Spleen (tissue), 11 donors: ENCODE data around the gene WDR81. TPM values are rescaled to one million over a fixed set of nuclear protein-coding genes. Genes with fewer than 3 reads are reported as not detected.
A peak's percentile ranks its signal among the peaks of the same experiment; 100 is the strongest.

Experiments used
- DNase-seq: peaks from one replicate; pipeline ENCODE4 v3.0.0-alpha.2; 2020
- H3K27ac ChIP-seq, 8 donors: fragments of 200-600 bp; sonication (generic) in 7 of 8; 1 replicate in 4 of 8; 2 replicates in 4 of 8; pipeline versions ENCODE4 v1.5.0 to v1.8.0; 2016 to 2021; ENCODE audit warnings: inconsistent platforms in 4 of 8, mild to moderate bottlenecking in 4 of 8, moderate library complexity in 1 of 8
- H3K27me3 ChIP-seq, 7 donors: fragments of 200-600 bp; sonication (generic) in 6 of 7; replicated peaks in 1 of 7; 1 replicate in 4 of 7; 2 replicates in 3 of 7; pipeline versions ENCODE4 v1.5.0 to v1.8.0; 2016 to 2021; ENCODE audit warnings: inconsistent platforms in 3 of 7, mild to moderate bottlenecking in 1 of 7
- H3K36me3 ChIP-seq, 6 donors: fragments of 200-600 bp; sonication (generic) in 5 of 6; 1 replicate in 4 of 6; 2 replicates in 2 of 6; pipeline versions ENCODE4 v1.5.0 to v1.8.0; 2016 to 2021; ENCODE audit warnings: inconsistent platforms in 2 of 6
- H3K4me1 ChIP-seq, 6 donors: fragments of 200-600 bp; sonication (generic) in 5 of 6; 1 replicate in 3 of 6; 2 replicates in 3 of 6; pipeline versions ENCODE4 v1.5.0 to v1.8.0; 2016 to 2021; ENCODE audit warnings: inconsistent platforms in 3 of 6
- H3K4me3 ChIP-seq, 8 donors: fragments of 200-600 bp; sonication (generic) in 7 of 8; 1 replicate in 4 of 8; 2 replicates in 4 of 8; pipeline versions ENCODE4 v1.5.0 to v1.8.0; 2016 to 2021; ENCODE audit warnings: inconsistent platforms in 4 of 8, mild to moderate bottlenecking in 4 of 8, moderate library complexity in 2 of 8
- H3K9me3 ChIP-seq, 8 donors: fragments of 200-600 bp; sonication (generic) in 7 of 8; 1 replicate in 4 of 8; 2 replicates in 4 of 8; pipeline versions ENCODE4 v1.5.0 to v1.8.0; 2016 to 2021; ENCODE audit warnings: inconsistent platforms in 4 of 8
- CTCF ChIP-seq, 11 experiments: fragments of 200-600 bp in 7 of 11; fragments of 450-650 bp in 4 of 11; sonication (generic) in 4 of 11; IDR thresholded peaks in 8 of 11; conservative IDR thresholded peaks in 3 of 11; 1 replicate in 7 of 11; 2 replicates in 4 of 11; pipeline versions ENCODE4 v1.4.0 to v1.8.0; 2016 to 2021; ENCODE audit warnings: antibody characterized with exemption in 11 of 11, inconsistent platforms in 4 of 11, mild to moderate bottlenecking in 1 of 11
- POLR2A ChIP-seq, 3 donors: fragments of 450-650 bp; IDR thresholded peaks; one replicate each; pipeline ENCODE4 v1.5.1; 2017; ENCODE audit warnings: antibody characterized with exemption in 3 of 3, mild to moderate bottlenecking in 1 of 3
- POLR2AphosphoS5 ChIP-seq, 3 donors: sonication (generic); formaldehyde crosslinking; IDR thresholded peaks; one replicate each; pipeline ENCODE4 v1.5.1; 2017; ENCODE audit warnings: antibody characterized with exemption in 3 of 3
- WGBS, 5 donors: extraction: QIAGEN DNeasy Blood & Tissue Kit in 3 of 5; methylation state at CpG; one replicate each; pipeline versions ENCODE4 v1.1.5 to v1.1.7; 2013 to 2018; 5-methylcytosine and 5-hydroxymethylcytosine counted together
- intact Hi-C: fragments of 100-400 bp; cut with DNase I; formaldehyde crosslinking; loops from one replicate; pipeline ENCODE4 v1.15.0; 2023; ENCODE audit warnings: low total_unique reads
- polyA plus RNA-seq, 3 donors: library from polyadenylated mRNA; stranded (reverse); fragments of 200-250 nt; gene quantifications; one replicate each; pipeline ENCODE4 v1.2.1, GENCODE V29; 2013
- total RNA-seq, 7 donors: library from RNA; depleted of rRNA in 3 of 7; stranded (reverse); fragments of >200 nt in 3 of 7; fragmentation: NEBNext Ultra II Directional in 4 of 7; extraction: Animal tissue kit (Norgen Biotek cat#: 25700) in 4 of 7; gene quantifications; one replicate each; pipeline versions ENCODE4 v1.1.0 to v1.2.1, GENCODE V29; 2016 to 2021
- donor health status: healthy with polysubstance abuse.
- donor health status: DM: no; HTN: no; CAD: no; lungs with moderate emphysema.
- donor health status: DM: no; HTN: no; CAD: no.
- donor health status: Bipolar disorder and iron deficiency.
- donor health status: healthy.
- donor health status: DM: no; HTN: no; CAD: no.
- donor health status: DM: yes; HTN: yes; CAD: no.

The WDR81 gene
- total and polyA plus RNA-seq, 10 donors = 16.2 to 74.7 (median 48.4) TPM

DNA sequence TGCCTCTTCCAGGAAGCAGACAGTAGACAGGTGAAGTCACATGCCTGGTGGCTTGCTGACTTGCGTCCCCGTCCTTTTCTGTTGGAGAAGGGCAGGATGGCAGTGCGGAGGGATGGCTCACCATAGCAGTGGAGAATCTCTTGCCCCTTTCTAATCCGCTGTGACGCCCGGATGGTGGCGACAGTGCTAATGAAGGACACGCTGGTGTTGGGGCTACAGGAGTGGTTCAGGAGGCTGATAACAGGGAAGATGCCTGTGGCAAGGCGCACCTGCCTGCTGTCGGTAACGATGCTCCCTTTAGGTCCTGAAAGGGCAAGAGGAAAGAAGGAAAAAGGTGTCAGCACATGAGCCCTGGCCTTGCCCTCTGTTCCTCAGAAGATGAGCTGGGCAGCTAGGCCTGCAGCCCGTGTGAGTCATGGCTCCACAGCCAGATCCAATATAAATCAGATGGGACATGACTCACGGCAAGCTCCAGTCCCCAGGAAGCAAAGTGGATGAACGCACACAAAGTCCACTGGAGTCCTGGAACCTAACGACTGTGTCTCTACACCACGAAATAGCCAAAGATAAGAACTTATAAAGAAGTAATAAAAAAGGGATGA, 62.9 kb downstream of the WDR81 start:
- Histone ChIP-seq H3K4me1 (peaks cover 12 to 38% (median 31%) of the 10 kb centered on the region in 6 donors), H3K36me3 (peaks cover 0 to 63% (median 18%) of the 10 kb centered on the region in 6 donors), H3K4me3 (no peak overlapping the region), H3K9me3 (no peaks in the 10 kb centered on the region), H3K27me3 (no peaks in the 10 kb centered on the region), H3K27ac (peak overlapping the region in 6 of 8 donors; percentile 10 to 95 (median 61))
- peak; percentile 42 for DNase-seq
- WGBS, 5 donors = 85 to 91% (median 90%) methylated on average over 16 of the region's 16 CpGs
- no peak for TF ChIP-seq CTCF (IDR thresholded peaks at IDR 0.05 in 8 of 11, conservative IDR thresholded peaks at IDR 0.05 in 3 of 11)
- TF ChIP-seq POLR2A (IDR thresholded peaks at IDR 0.05) = no peak
- TF ChIP-seq POLR2AphosphoS5 (IDR thresholded peaks at IDR 0.05) = no peak
- intact Hi-C loops = loop anchor here (5.0 kb wide), 1 partner anchor 115 kb away; no protein-coding TSS in a partner anchor

Other genes with a start within 250 kb of the WDR81 start
- gene MYO1C, start 232.0 kb upstream of the WDR81 start, total RNA-seq = 100 to 1,000 TPM in 2 of 7 donors, 10 to 100 TPM in 5; 49.2 to 135 (median 81.6) TPM
- 10 to 100 TPM; 14.6 to 21.6 (median 14.6) TPM for gene MYO1C, start 232.0 kb upstream of the WDR81 start, polyA plus RNA-seq
- gene INPP5K, start 208.1 kb upstream of the WDR81 start, total RNA-seq = 100 to 1,000 TPM in 1 of 7 donors, 10 to 100 TPM in 6; 43.1 to 107 (median 55.2) TPM
- 10 to 100 TPM; 22.3 to 35.8 (median 23.4) TPM for gene INPP5K, start 208.1 kb upstream of the WDR81 start, polyA plus RNA-seq
- gene PITPNA, start 161.9 kb upstream of the WDR81 start, total RNA-seq = 10 to 100 TPM; 47.3 to 88.0 (median 68.9) TPM
- gene PITPNA, start 161.9 kb upstream of the WDR81 start, polyA plus RNA-seq = 10 to 100 TPM; 17.0 to 29.6 (median 17.1) TPM
- 10 to 100 TPM; 51.1 to 84.6 (median 67.3) TPM for gene SLC43A2, start 95.9 kb upstream of the WDR81 start, total RNA-seq
- 10 to 100 TPM; 12.6 to 26.8 (median 14.9) TPM for gene SLC43A2, start 95.9 kb upstream of the WDR81 start, polyA plus RNA-seq
- gene SCARF1, start 79.0 kb upstream of the WDR81 start, total RNA-seq = 100 to 1,000 TPM in 2 of 7 donors, 10 to 100 TPM in 5; 55.5 to 112 (median 66.5) TPM
- gene SCARF1, start 79.0 kb upstream of the WDR81 start, polyA plus RNA-seq = 10 to 100 TPM in 2 of 3 donors, 1 to 10 TPM in 1; 5.1 to 31.2 (median 13.6) TPM
- gene RILP, start 74.8 kb upstream of the WDR81 start, total RNA-seq = 10 to 100 TPM; 15.8 to 43.9 (median 28.9) TPM
- 10 to 100 TPM; 14.7 to 25.6 (median 17.4) TPM for gene RILP, start 74.8 kb upstream of the WDR81 start, polyA plus RNA-seq
- 100 to 1,000 TPM; 210 to 320 (median 268) TPM for gene PRPF8, start 39.8 kb upstream of the WDR81 start, total RNA-seq
- 10 to 100 TPM; 67.2 to 91.8 (median 74.8) TPM for gene PRPF8, start 39.8 kb upstream of the WDR81 start, polyA plus RNA-seq
- gene TLCD2, start 14.3 kb upstream of the WDR81 start, total RNA-seq = 1 to 10 TPM; 1.7 to 5.4 (median 3.1) TPM
- under 1 TPM; 0.26 to 0.67 (median 0.28) TPM for gene TLCD2, start 14.3 kb upstream of the WDR81 start, polyA plus RNA-seq
- 1 to 10 TPM; 1.6 to 7.9 (median 5.0) TPM for gene SERPINF2, start 18.2 kb downstream of the WDR81 start, total RNA-seq
- gene SERPINF2, start 18.2 kb downstream of the WDR81 start, polyA plus RNA-seq = 1 to 10 TPM; 3.5 to 7.0 (median 4.9) TPM
- gene SERPINF1, start 37.4 kb downstream of the WDR81 start, total RNA-seq = 100 to 1,000 TPM in 5 of 7 donors, 10 to 100 TPM in 2; 79.8 to 361 (median 192) TPM
- gene SERPINF1, start 37.4 kb downstream of the WDR81 start, polyA plus RNA-seq = 100 to 1,000 TPM in 1 of 3 donors, 10 to 100 TPM in 2; 53.5 to 132 (median 99.5) TPM
- 10 to 100 TPM; 17.2 to 28.1 (median 23.8) TPM for gene SMYD4, start 105.2 kb downstream of the WDR81 start, total RNA-seq
- gene SMYD4, start 105.2 kb downstream of the WDR81 start, polyA plus RNA-seq = 1 to 10 TPM; 3.8 to 6.1 (median 4.7) TPM
- 100 to 1,000 TPM in 1 of 7 donors, 10 to 100 TPM in 6; 25.2 to 101 (median 76.1) TPM for gene RPA1, start 105.3 kb downstream of the WDR81 start, total RNA-seq
- 10 to 100 TPM; 20.7 to 29.5 (median 24.2) TPM for gene RPA1, start 105.3 kb downstream of the WDR81 start, polyA plus RNA-seq